Measurements from ENCODE around the gene DCBLD1. TPM values are rescaled to one million over a fixed set of nuclear protein-coding genes. Genes with fewer than 3 reads are reported as not detected.

The DCBLD1 gene
- total and polyA plus RNA-seq, 2 of the 13 experiments (the other 11 are each of a cell fraction or from before 2014, with no cell fraction given), result 23.2 to 41.5 TPM

DNA sequence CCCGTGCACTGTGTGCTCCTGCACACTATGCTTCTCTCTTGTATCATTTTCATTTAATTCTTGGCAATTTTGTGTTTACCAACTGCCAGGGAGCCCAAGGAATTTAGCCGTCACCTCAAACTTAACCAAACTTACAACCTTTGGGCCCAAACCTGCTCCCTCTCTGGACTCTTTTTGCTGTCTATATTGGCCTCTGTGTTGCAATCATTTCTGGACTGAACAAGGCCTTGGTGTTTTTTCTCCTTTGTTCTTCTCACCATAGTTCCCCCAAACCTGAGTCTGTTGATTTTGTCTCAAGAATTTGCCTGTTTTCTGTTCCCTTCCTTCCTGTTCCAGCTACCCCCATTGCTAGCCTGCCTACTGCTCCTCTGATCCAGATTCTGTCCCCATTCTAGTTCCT, 19.2 kb downstream of the DCBLD1 start (continued):
- TF ChIP-seq, protein P1, sequence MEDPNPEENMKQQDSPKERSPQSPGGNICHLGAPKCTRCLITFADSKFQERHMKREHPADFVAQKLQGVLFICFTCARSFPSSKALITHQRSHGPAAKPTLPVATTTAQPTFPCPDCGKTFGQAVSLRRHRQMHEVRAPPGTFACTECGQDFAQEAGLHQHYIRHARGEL (CRISPR knock-in tag; IDR thresholded peaks at IDR 0.05), result no peak
- no peak for TF ChIP-seq ZNF552 (CRISPR knock-in tag; IDR thresholded peaks at IDR 0.05; ENCODE audit: borderline replicate concordance)
- TF ChIP-seq ZNF724P (CRISPR knock-in tag; IDR thresholded peaks at IDR 0.05; ENCODE audit: borderline replicate concordance), result no peak
- TF ChIP-seq CHD2 (IDR thresholded peaks at IDR 0.05; ENCODE audit: low read depth, low read length), result no peak
- no peak for TF ChIP-seq FOXK2 (IDR thresholded peaks at IDR 0.05)
- TF ChIP-seq ZNF614 (CRISPR knock-in tag; IDR thresholded peaks at IDR 0.05; ENCODE audit: borderline replicate concordance), result peak; percentile 34; the same call in 1 of the 2 replicates
- no peak for TF ChIP-seq ZNF772 (CRISPR knock-in tag; IDR thresholded peaks at IDR 0.05)
- TF ChIP-seq U2AF1 (optimal IDR thresholded peaks at IDR 0.05; ENCODE audit: low read depth, low read length), result no peak
- TF ChIP-seq, protein P2, sequence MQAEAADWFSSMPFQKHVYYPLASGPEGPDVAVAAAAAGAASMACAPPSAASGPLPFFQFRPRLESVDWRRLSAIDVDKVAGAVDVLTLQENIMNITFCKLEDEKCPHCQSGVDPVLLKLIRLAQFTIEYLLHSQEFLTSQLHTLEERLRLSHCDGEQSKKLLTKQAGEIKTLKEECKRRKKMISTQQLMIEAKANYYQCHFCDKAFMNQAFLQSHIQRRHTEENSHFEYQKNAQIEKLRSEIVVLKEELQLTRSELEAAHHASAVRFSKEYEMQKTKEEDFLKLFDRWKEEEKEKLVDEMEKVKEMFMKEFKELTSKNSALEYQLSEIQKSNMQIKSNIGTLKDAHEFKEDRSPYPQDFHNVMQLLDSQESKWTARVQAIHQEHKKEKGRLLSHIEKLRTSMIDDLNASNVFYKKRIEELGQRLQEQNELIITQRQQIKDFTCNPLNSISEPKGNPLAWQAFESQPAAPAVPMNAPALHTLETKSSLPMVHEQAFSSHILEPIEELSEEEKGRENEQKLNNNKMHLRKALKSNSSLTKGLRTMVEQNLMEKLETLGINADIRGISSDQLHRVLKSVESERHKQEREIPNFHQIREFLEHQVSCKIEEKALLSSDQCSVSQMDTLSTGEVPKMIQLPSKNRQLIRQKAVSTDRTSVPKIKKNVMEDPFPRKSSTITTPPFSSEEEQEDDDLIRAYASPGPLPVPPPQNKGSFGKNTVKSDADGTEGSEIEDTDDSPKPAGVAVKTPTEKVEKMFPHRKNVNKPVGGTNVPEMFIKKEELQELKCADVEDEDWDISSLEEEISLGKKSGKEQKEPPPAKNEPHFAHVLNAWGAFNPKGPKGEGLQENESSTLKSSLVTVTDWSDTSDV (CRISPR knock-in tag; IDR thresholded peaks at IDR 0.05), result no peak
- TF ChIP-seq SALL2 (CRISPR knock-in tag; IDR thresholded peaks at IDR 0.05), result no peak
- TF ChIP-seq ZNF24 (IDR thresholded peaks at IDR 0.05), result no peak
- no peak for TF ChIP-seq ZNF468 (CRISPR knock-in tag; IDR thresholded peaks at IDR 0.05)
- no peak for TF ChIP-seq MAF1 (CRISPR knock-in tag; IDR thresholded peaks at IDR 0.05; ENCODE audit: borderline replicate concordance)
- TF ChIP-seq HDAC2 (CRISPR knock-in tag; IDR thresholded peaks at IDR 0.05), result peak; percentile 56; the same call in 1 of the 2 replicates
- no peak for TF ChIP-seq RBM39 (IDR thresholded peaks at IDR 0.05; ENCODE audit: low read depth, low read length, poor library complexity, severe bottlenecking)
- TF ChIP-seq, protein P3, sequence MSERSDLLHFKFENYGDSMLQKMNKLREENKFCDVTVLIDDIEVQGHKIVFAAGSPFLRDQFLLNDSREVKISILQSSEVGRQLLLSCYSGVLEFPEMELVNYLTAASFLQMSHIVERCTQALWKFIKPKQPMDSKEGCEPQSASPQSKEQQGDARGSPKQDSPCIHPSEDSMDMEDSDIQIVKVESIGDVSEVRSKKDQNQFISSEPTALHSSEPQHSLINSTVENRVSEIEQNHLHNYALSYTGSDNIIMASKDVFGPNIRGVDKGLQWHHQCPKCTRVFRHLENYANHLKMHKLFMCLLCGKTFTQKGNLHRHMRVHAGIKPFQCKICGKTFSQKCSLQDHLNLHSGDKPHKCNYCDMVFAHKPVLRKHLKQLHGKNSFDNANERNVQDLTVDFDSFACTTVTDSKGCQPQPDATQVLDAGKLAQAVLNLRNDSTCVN (CRISPR knock-in tag; IDR thresholded peaks at IDR 0.05; ENCODE audit: borderline replicate concordance), result peak; percentile 79; the same call in 1 of the 2 replicates
- no peak for TF ChIP-seq CBX2 (IDR thresholded peaks at IDR 0.05; ENCODE audit: low read depth, low read length)
- no peak for TF ChIP-seq CBX2 (CRISPR knock-in tag; IDR thresholded peaks at IDR 0.05; ENCODE audit: low read depth)
- TF ChIP-seq RBM22 (optimal IDR thresholded peaks at IDR 0.05; ENCODE audit: low read length), result no peak
- TF ChIP-seq ZNF501 (CRISPR knock-in tag; IDR thresholded peaks at IDR 0.05), result no peak
- TF ChIP-seq ZNF674 (CRISPR knock-in tag; IDR thresholded peaks at IDR 0.05; ENCODE audit: low read depth), result no peak
- no peak for TF ChIP-seq CENPX (CRISPR knock-in tag; IDR thresholded peaks at IDR 0.05)
- TF ChIP-seq REPIN1 (CRISPR knock-in tag; IDR thresholded peaks at IDR 0.05; ENCODE audit: borderline replicate concordance, low read depth), result no peak
- no peak for TF ChIP-seq ELF4 (CRISPR knock-in tag; IDR thresholded peaks at IDR 0.05; ENCODE audit: borderline replicate concordance)
- peak; percentile 70; the same call in 1 of the 2 replicates for TF ChIP-seq LCORL (IDR thresholded peaks at IDR 0.05)
- peak; percentile 41; the same call in 1 of the 2 replicates for TF ChIP-seq LCORL (CRISPR knock-in tag; IDR thresholded peaks at IDR 0.05)
- TF ChIP-seq, protein P4, sequence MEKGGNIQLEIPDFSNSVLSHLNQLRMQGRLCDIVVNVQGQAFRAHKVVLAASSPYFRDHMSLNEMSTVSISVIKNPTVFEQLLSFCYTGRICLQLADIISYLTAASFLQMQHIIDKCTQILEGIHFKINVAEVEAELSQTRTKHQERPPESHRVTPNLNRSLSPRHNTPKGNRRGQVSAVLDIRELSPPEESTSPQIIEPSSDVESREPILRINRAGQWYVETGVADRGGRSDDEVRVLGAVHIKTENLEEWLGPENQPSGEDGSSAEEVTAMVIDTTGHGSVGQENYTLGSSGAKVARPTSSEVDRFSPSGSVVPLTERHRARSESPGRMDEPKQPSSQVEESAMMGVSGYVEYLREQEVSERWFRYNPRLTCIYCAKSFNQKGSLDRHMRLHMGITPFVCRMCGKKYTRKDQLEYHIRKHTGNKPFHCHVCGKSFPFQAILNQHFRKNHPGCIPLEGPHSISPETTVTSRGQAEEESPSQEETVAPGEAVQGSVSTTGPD (CRISPR knock-in tag; IDR thresholded peaks at IDR 0.05), result peak; percentile 93
- no peak for TF ChIP-seq U2AF2 (IDR thresholded peaks at IDR 0.05; ENCODE audit: low read depth, low read length)
